Smooth muscle cell (in vitro differentiated cells): ENCODE results near the gene PLXNB3. TPM values are rescaled to one million over a fixed set of nuclear protein-coding genes. Genes with fewer than 3 reads are reported as not detected.
A peak's percentile ranks its signal among the peaks of the same experiment; 100 is the strongest.

Experiments used
- DNase-seq: peaks from one replicate; lab custom pipeline; 2025; ENCODE audit not compliant: unreplicated experiment; lab: John Stamatoyannopoulos, UW
- H2AFZ ChIP-seq: fragments of 200-600 bp; sonication (generic); 2 replicates; pipeline ENCODE4 v1.6.0; 2016; ENCODE audit warnings: antibody characterized with exemption, low read depth, mild to moderate bottlenecking
- H3F3A ChIP-seq: fragments of 200-600 bp; sonication (generic); 2 replicates; pipeline ENCODE4 v1.6.0; 2017; ENCODE audit warnings: antibody characterized with exemption, low read depth
- H3K27ac ChIP-seq: fragments of 200-600 bp; sonication (generic); 2 replicates; pipeline ENCODE4 v1.5.1; 2016; ENCODE audit warnings: low read depth, mild to moderate bottlenecking
- H3K27me3 ChIP-seq: fragments of 200-600 bp; sonication (generic); 2 replicates; pipeline ENCODE4 v1.6.1; 2016; ENCODE audit warnings: low read depth, mild to moderate bottlenecking
- H3K36me3 ChIP-seq: fragments of 200-600 bp; sonication (generic); 2 replicates; pipeline ENCODE4 v1.5.1; 2016; ENCODE audit warnings: low read depth
- H3K4me1 ChIP-seq: fragments of 200-600 bp; sonication (generic); 2 replicates; pipeline ENCODE4 v1.5.1; 2016; ENCODE audit warnings: low read depth
- H3K4me2 ChIP-seq: fragments of 200-600 bp; sonication (generic); 2 replicates; pipeline ENCODE4 v1.6.0; 2016; ENCODE audit warnings: mild to moderate bottlenecking
- H3K4me3 ChIP-seq: fragments of 200-600 bp; sonication (generic); 2 replicates; pipeline ENCODE4 v1.5.1; 2016; ENCODE audit warnings: mild to moderate bottlenecking
- H3K79me2 ChIP-seq: fragments of 200-600 bp; sonication (generic); 2 replicates; pipeline ENCODE4 v1.6.0; 2016; ENCODE audit warnings: low read depth, mild to moderate bottlenecking
- H3K9ac ChIP-seq: fragments of 200-600 bp; sonication (generic); 2 replicates; pipeline ENCODE4 v1.6.0; 2016; ENCODE audit warnings: low read depth
- H3K9me3 ChIP-seq: fragments of 200-600 bp; sonication (generic); replicated peaks from 2 replicates; pipeline ENCODE4 v1.5.1; 2016; ENCODE audit warnings: low read depth
- H4K20me1 ChIP-seq: fragments of 200-600 bp; sonication (generic); 2 replicates; pipeline ENCODE4 v1.6.0; 2016; ENCODE audit warnings: low read depth
- CTCF ChIP-seq: fragments of 200-600 bp; sonication (generic); IDR thresholded peaks from 2 replicates; pipeline ENCODE4 v1.5.1; 2017; ENCODE audit warnings: borderline replicate concordance, mild to moderate bottlenecking, antibody characterized with exemption; ENCODE audit not compliant: insufficient read depth, poor library complexity, severe bottlenecking
- WGBS: methylation state at CpG from one replicate; pipeline ENCODE4 v1.1.7; 2016; ENCODE audit warnings: low lambda C conversion rate; 5-methylcytosine and 5-hydroxymethylcytosine counted together
- polyA plus RNA-seq: library from polyadenylated mRNA; unstranded; fragments of >200 nt; fragmentation: Nextera tagmentation; extraction: Ambion mirVana; gene quantifications from 2 replicates; pipeline ENCODE4 v1.2.1, GENCODE V29; 2016
- total RNA-seq: library from RNA; depleted of rRNA; stranded (reverse); fragments of >200 nt; gene quantifications from 2 replicates; pipeline ENCODE4 v1.2.3, GENCODE V29; 2014

The PLXNB3 gene
- total and polyA plus RNA-seq, 2 experiments from 2014 or later = 0.58 to 3.9 TPM

GRCh38 chrX:153724252-153725038 is 39.6 kb upstream of the PLXNB3 start, which contains the start of the genes ABCD1 and BCAP31:
Gene ABCD1 (plus strand): TSS chrX:153724856. CDS start chrX:153725267, 411 bp downstream.
Gene BCAP31 (minus strand): TSS chrX:153724387. CDS start chrX:153723244, 1,143 bp downstream.
- Histone ChIP-seq H3K4me2 (peak within 1 kb of the TSS; percentile 86), H3K79me2 (peaks cover 31% of the 10 kb centered on the region), H3K27ac (peak within 1 kb of the TSS; percentile 70), H4K20me1 (peaks cover 22% of the 10 kb centered on the region), H3K36me3 (no peaks in the 10 kb centered on the region), H3K9me3 (no peaks in the 10 kb centered on the region), H3F3A (no peaks in the 10 kb centered on the region), H3K4me1 (peaks cover 12% of the 10 kb centered on the region), H3K4me3 (peak within 1 kb of the TSS; percentile 72), H2AFZ (no peak within 1 kb of the TSS), H3K27me3 (no peaks in the 10 kb centered on the region), H3K9ac (peak within 1 kb of the TSS; percentile 69)
- DNase-seq = peak; percentile 91
- TF ChIP-seq CTCF = no peak
- WGBS = 41% methylated on average over 25 of the region's 88 CpGs

DNA sequence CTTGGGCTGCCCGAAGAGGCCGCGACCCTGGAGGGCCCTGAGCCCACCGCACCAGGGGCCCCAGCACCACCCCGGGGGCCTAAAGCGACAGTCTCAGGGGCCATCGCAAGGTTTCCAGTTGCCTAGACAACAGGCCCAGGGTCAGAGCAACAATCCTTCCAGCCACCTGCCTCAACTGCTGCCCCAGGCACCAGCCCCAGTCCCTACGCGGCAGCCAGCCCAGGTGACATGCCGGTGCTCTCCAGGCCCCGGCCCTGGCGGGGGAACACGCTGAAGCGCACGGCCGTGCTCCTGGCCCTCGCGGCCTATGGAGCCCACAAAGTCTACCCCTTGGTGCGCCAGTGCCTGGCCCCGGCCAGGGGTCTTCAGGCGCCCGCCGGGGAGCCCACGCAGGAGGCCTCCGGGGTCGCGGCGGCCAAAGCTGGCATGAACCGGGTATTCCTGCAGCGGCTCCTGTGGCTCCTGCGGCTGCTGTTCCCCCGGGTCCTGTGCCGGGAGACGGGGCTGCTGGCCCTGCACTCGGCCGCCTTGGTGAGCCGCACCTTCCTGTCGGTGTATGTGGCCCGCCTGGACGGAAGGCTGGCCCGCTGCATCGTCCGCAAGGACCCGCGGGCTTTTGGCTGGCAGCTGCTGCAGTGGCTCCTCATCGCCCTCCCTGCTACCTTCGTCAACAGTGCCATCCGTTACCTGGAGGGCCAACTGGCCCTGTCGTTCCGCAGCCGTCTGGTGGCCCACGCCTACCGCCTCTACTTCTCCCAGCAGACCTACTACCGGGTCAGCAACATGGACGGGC is 38.8 kb upstream of the PLXNB3 start:
- no peak for DNase-seq
- Histone ChIP-seq H3K27ac (peak overlapping the region; percentile 63), H4K20me1 (peaks cover 22% of the 10 kb centered on the region), H3K4me3 (peak overlapping the region; percentile 72), H3K36me3 (no peaks in the 10 kb centered on the region), H3K9ac (no peak overlapping the region), H2AFZ (no peak overlapping the region), H3K79me2 (peaks cover 31% of the 10 kb centered on the region), H3K27me3 (no peaks in the 10 kb centered on the region), H3K4me2 (peak overlapping the region; percentile 86), H3K9me3 (no peaks in the 10 kb centered on the region), H3K4me1 (peaks cover 12% of the 10 kb centered on the region), H3F3A (no peaks in the 10 kb centered on the region)
- 86% methylated on average over 52 of the region's 55 CpGs for WGBS
- TF ChIP-seq CTCF = no peak

DNA sequence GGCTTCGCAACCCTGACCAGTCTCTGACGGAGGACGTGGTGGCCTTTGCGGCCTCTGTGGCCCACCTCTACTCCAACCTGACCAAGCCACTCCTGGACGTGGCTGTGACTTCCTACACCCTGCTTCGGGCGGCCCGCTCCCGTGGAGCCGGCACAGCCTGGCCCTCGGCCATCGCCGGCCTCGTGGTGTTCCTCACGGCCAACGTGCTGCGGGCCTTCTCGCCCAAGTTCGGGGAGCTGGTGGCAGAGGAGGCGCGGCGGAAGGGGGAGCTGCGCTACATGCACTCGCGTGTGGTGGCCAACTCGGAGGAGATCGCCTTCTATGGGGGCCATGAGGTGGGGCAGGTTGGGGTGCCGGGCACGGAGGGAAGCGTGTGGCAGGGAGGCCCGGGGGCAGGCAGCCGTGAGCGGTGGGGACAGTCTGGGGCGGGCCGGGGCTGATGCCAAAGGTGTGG is 38.2 kb upstream of the PLXNB3 start:
- H4K20me1 ChIP-seq = peaks cover 18% of the 10 kb centered on the region
- DNase-seq = no peak
- no peaks in the 10 kb centered on the region for H3F3A ChIP-seq
- H3K27ac ChIP-seq = peak overlapping the region; percentile 63
- H3K4me3 ChIP-seq = peak overlapping the region; percentile 26
- no peaks in the 10 kb centered on the region for H3K36me3 ChIP-seq
- no peaks in the 10 kb centered on the region for H3K27me3 ChIP-seq
- peaks cover 12% of the 10 kb centered on the region for H3K4me1 ChIP-seq
- no peak overlapping the region for H2AFZ ChIP-seq
- WGBS = 88% methylated on average over 29 of the region's 35 CpGs
- no peaks in the 10 kb centered on the region for H3K9me3 ChIP-seq
- H3K9ac ChIP-seq = no peak overlapping the region
- peaks cover 29% of the 10 kb centered on the region for H3K79me2 ChIP-seq
- TF ChIP-seq CTCF = no peak
- H3K4me2 ChIP-seq = peak overlapping the region; percentile 86
